ENCODE results near the gene TCF12.

TCF12 gene

GRCh38 chr15:57027596-57027995 is 109.2 kb downstream of the TCF12 start:
- Mint-ChIP-seq H3K36me3 (peaks cover 7% of the 10 kb centered on the region), H3K9me3 (peaks cover 4% of the 10 kb centered on the region), H3K4me1 (peaks cover 45% of the 10 kb centered on the region), H3K27ac (no peak overlapping the region), H3K4me3 (no peak overlapping the region), H3K27me3 (no peaks in the 10 kb centered on the region)
- no peak for ATAC-seq

DNA sequence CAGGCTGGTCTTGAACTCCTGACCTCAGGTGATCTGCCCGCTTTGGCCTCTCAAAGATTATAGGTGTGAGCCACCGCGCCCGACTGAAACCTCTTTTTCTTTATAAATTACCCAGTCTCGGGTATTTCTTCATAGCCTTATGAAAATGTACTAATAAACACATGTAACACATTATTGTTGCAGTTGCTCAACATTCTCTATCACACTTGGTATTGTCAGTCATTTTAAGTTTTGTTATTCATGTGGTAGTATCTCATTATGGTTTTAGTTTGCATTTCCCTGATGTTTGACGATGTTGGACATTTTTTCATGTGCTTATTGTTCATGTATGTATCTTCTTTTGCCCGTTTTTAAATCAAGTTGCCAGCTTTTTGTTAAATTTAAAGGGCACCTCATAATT is 109.7 kb downstream of the TCF12 start:
- peaks cover 45% of the 10 kb centered on the region for H3K4me1 Mint-ChIP-seq
- H3K36me3 Mint-ChIP-seq, result peaks cover 7% of the 10 kb centered on the region
- no peak overlapping the region for H3K4me3 Mint-ChIP-seq
- no peak overlapping the region for H3K27ac Mint-ChIP-seq
- no peaks in the 10 kb centered on the region for H3K27me3 Mint-ChIP-seq
- no peak for ATAC-seq
- H3K9me3 Mint-ChIP-seq, result peaks cover 4% of the 10 kb centered on the region

DNA sequence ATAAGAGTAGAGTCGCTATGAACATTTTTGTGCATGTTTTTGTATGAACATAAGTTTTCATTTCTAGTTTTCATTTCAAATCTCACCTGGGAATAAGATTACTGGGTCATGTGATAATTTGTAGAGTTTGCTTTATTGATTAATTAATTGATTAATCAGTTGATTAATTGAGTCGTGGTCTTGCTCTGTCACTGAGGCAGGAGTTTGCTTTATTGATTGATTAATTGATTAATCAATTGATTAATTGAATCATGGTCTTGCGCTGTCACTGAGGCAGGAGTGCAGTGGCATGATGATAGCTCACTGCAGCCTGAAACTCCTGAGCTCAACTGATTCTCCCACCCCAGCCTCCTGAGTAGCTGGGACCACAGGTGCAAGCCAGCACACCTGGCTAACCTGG is 111.6 kb downstream of the TCF12 start:
- Mint-ChIP-seq H3K27me3 (no peaks in the 10 kb centered on the region), H3K36me3 (peaks cover 7% of the 10 kb centered on the region), H3K9me3 (peaks cover 4% of the 10 kb centered on the region), H3K4me1 (peaks cover 47% of the 10 kb centered on the region), H3K4me3 (no peak overlapping the region), H3K27ac (no peak overlapping the region)
- ATAC-seq, result no peak

DNA sequence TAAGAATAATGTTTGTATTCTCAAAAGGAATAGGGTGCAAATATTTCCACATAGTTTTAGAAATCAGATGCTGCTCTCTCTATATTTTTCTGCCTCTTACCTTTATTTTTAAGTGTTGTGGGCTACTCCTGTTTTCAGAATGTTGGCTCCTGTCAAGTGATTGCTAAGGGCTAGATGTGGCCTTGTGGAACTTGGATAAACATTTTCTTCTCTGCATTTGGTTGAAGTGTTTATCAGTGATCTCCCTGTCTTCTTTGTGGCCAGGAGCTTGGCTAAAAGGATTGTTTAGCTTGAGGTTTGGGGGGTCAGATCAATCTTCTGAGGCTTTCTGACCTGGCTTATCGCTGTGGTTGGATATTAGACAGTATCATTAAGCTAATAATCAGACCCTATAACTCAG is 112.6 kb downstream of the TCF12 start:
- H3K4me3 Mint-ChIP-seq, result no peak overlapping the region
- no peaks in the 10 kb centered on the region for H3K27me3 Mint-ChIP-seq
- H3K4me1 Mint-ChIP-seq, result peaks cover 57% of the 10 kb centered on the region
- H3K27ac Mint-ChIP-seq, result peak overlapping the region; percentile 32
- H3K36me3 Mint-ChIP-seq, result peaks cover 10% of the 10 kb centered on the region
- ATAC-seq, result no peak
- peaks cover 4% of the 10 kb centered on the region for H3K9me3 Mint-ChIP-seq

- H3K27ac Mint-ChIP-seq, result peak overlapping the region; percentile 32
- H3K27me3 Mint-ChIP-seq, result no peaks in the 10 kb centered on the region
- H3K36me3 Mint-ChIP-seq, result peaks cover 14% of the 10 kb centered on the region
- no peak overlapping the region for H3K4me3 Mint-ChIP-seq
- ATAC-seq, result no peak
- H3K4me1 Mint-ChIP-seq, result peaks cover 62% of the 10 kb centered on the region
- H3K9me3 Mint-ChIP-seq, result peaks cover 4% of the 10 kb centered on the region
These were observed 113.2 kb downstream of the TCF12 start for GRCh38 chr15:57031605-57032004.

GRCh38 chr15:57032338-57032737 is 113.9 kb downstream of the TCF12 start:
- Mint-ChIP-seq H3K27ac (no peak overlapping the region), H3K4me1 (peaks cover 70% of the 10 kb centered on the region), H3K4me3 (no peak overlapping the region), H3K27me3 (no peaks in the 10 kb centered on the region), H3K9me3 (peaks cover 4% of the 10 kb centered on the region), H3K36me3 (peaks cover 18% of the 10 kb centered on the region)
- ATAC-seq, result no peak

DNA sequence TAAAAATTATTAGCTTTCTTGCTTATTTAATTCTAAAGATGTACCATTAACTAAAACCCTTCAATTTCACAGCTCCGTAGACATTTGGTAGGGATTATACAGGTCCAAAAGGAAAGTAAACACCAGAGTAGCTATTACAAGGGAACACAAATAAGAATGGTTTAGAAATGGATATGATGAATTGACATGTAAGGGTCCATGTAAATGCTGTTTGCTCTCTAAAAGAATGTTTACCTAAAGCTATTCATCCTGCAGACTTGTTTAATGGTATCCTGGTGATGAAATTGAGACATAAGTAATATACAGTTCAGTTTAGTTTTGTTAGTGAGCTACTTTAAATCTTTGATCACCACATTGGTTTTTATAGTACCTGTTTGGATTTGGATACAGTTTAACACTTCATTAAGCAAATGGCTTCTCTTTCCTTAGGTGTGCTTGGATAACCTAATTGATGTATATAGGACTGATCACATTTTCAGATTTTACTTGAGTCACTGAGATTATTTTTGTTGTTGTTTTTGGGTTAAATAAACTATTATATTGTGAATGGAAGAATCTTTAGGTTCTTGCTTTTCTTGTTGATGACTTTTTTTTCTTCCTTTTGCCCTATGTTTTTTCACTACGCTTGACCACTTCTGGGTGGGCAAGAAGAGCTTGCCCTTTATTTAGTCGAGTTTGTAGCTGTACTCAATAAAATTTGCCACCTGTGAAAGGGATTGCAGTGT is 115.4 kb downstream of the TCF12 start:
- Mint-ChIP-seq H3K36me3 (peaks cover 12% of the 10 kb centered on the region), H3K27ac (no peak overlapping the region), H3K9me3 (no peaks in the 10 kb centered on the region), H3K4me3 (no peak overlapping the region), H3K4me1 (peaks cover 79% of the 10 kb centered on the region), H3K27me3 (no peaks in the 10 kb centered on the region)
- ATAC-seq, result no peak

- H3K4me1 Mint-ChIP-seq, result peaks cover 82% of the 10 kb centered on the region
- no peak overlapping the region for H3K27ac Mint-ChIP-seq
- H3K36me3 Mint-ChIP-seq, result peaks cover 12% of the 10 kb centered on the region
- no peaks in the 10 kb centered on the region for H3K27me3 Mint-ChIP-seq
- H3K4me3 Mint-ChIP-seq, result no peak overlapping the region
- no peak for ATAC-seq
- H3K9me3 Mint-ChIP-seq, result no peaks in the 10 kb centered on the region
These were observed 116.2 kb downstream of the TCF12 start for GRCh38 chr15:57034613-57035012.

- Mint-ChIP-seq H3K27me3 (no peaks in the 10 kb centered on the region), H3K4me1 (peaks cover 85% of the 10 kb centered on the region), H3K9me3 (no peaks in the 10 kb centered on the region), H3K36me3 (peaks cover 12% of the 10 kb centered on the region), H3K27ac (no peak overlapping the region), H3K4me3 (no peak overlapping the region)
- ATAC-seq, result no peak
These were observed 117.2 kb downstream of the TCF12 start for GRCh38 chr15:57035664-57036063.

- Mint-ChIP-seq H3K4me1 (peaks cover 84% of the 10 kb centered on the region), H3K9me3 (no peaks in the 10 kb centered on the region), H3K27ac (no peak overlapping the region), H3K4me3 (no peak overlapping the region), H3K27me3 (no peaks in the 10 kb centered on the region), H3K36me3 (peaks cover 12% of the 10 kb centered on the region)
- no peak for ATAC-seq
These were observed 117.9 kb downstream of the TCF12 start for GRCh38 chr15:57036352-57036751.

GRCh38 chr15:57037548-57037947 is 119.1 kb downstream of the TCF12 start:
- H3K4me3 Mint-ChIP-seq, result no peak overlapping the region
- peaks cover 76% of the 10 kb centered on the region for H3K4me1 Mint-ChIP-seq
- peak overlapping the region; percentile 9 for H3K27ac Mint-ChIP-seq
- peaks cover 12% of the 10 kb centered on the region for H3K36me3 Mint-ChIP-seq
- no peaks in the 10 kb centered on the region for H3K27me3 Mint-ChIP-seq
- no peaks in the 10 kb centered on the region for H3K9me3 Mint-ChIP-seq
- ATAC-seq, result no peak

GRCh38 chr15:57038040-57038439 is 119.6 kb downstream of the TCF12 start:
- peaks cover 12% of the 10 kb centered on the region for H3K36me3 Mint-ChIP-seq
- peak overlapping the region; percentile 9 for H3K27ac Mint-ChIP-seq
- no peak overlapping the region for H3K4me3 Mint-ChIP-seq
- no peak for ATAC-seq
- H3K27me3 Mint-ChIP-seq, result no peaks in the 10 kb centered on the region
- H3K4me1 Mint-ChIP-seq, result peaks cover 72% of the 10 kb centered on the region
- H3K9me3 Mint-ChIP-seq, result no peaks in the 10 kb centered on the region

GRCh38 chr15:57038496-57038895 is 120.1 kb downstream of the TCF12 start:
- peaks cover 12% of the 10 kb centered on the region for H3K36me3 Mint-ChIP-seq
- no peaks in the 10 kb centered on the region for H3K9me3 Mint-ChIP-seq
- no peak overlapping the region for H3K4me3 Mint-ChIP-seq
- H3K27ac Mint-ChIP-seq, result no peak overlapping the region
- H3K4me1 Mint-ChIP-seq, result peaks cover 72% of the 10 kb centered on the region
- H3K27me3 Mint-ChIP-seq, result no peaks in the 10 kb centered on the region
- no peak for ATAC-seq

- H3K9me3 Mint-ChIP-seq, result no peaks in the 10 kb centered on the region
- H3K4me1 Mint-ChIP-seq, result peaks cover 72% of the 10 kb centered on the region
- ATAC-seq, result no peak
- no peaks in the 10 kb centered on the region for H3K27me3 Mint-ChIP-seq
- no peak overlapping the region for H3K4me3 Mint-ChIP-seq
- peaks cover 5% of the 10 kb centered on the region for H3K36me3 Mint-ChIP-seq
- H3K27ac Mint-ChIP-seq, result no peak overlapping the region
These were observed 123.0 kb downstream of the TCF12 start for GRCh38 chr15:57041416-57041815.

DNA sequence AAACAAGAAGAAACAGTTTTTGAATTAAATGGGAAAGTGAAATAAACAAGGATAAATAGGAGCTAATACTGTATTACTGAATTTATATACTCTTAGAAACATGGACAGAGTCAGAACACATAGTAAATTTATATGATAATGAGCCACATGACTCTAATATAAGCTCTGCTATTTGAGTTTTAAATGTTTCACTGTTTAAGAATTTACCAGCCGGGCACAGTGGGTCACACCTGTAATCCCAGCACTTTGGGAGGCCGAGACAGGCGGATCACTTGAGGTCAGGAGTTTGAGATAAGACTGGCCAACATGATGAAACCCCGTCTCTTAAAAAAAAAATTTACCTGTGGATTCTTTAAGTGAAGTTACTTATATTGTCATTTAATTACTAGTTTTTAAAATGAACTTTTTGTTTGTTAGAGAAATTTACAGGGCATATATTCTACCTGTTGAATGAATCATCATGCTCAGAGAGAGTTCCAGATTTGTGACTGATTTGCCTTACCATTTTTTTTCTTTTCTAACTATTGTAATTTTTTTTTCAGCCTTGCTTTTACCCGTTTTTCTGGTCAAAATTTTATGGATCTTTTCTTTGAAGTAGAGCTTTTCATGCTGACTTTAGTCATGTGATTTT is 125.7 kb downstream of the TCF12 start:
- Mint-ChIP-seq H3K27me3 (no peaks in the 10 kb centered on the region), H3K4me1 (peaks cover 54% of the 10 kb centered on the region), H3K9me3 (no peaks in the 10 kb centered on the region), H3K27ac (no peak overlapping the region), H3K36me3 (peaks cover 9% of the 10 kb centered on the region), H3K4me3 (no peak overlapping the region)
- ATAC-seq, result no peak

GRCh38 chr15:57044970-57045369 is 126.5 kb downstream of the TCF12 start:
- ATAC-seq, result no peak
- Mint-ChIP-seq H3K27ac (no peak overlapping the region), H3K4me3 (no peak overlapping the region), H3K36me3 (peaks cover 11% of the 10 kb centered on the region), H3K9me3 (no peaks in the 10 kb centered on the region), H3K27me3 (no peaks in the 10 kb centered on the region), H3K4me1 (peaks cover 50% of the 10 kb centered on the region)

Data from stimulated activated memory B cell treated with anti-CD40 and anti-IgM and Interleukin-4, amounts not matched to agents 10 μg/mL and 1 μg/mL and 100 μg/mL, for 72 hours (primary cell).